Thoracic aorta (tissue), 2 donors: ENCODE measurements around the gene KIR3DL3. TPM values are rescaled to one million over a fixed set of nuclear protein-coding genes. Genes with fewer than 3 reads are reported as not detected.
"Not testable (repeated sequence)": the region's sequence is repeated elsewhere in the genome, so short reads cannot be mapped to it uniquely, and the experiment has no call there.

Experiments
- ATAC-seq: fragments of 150-250 bp; one replicate; pipeline ENCODE4 v1.8.0; 2017; ENCODE audit warnings: low read depth; ENCODE audit not compliant: insufficient number of reproducible peaks, low FRiP score
- DNase-seq: peaks from one replicate; pipeline ENCODE4 v3.0.0-alpha.2; 2020; ENCODE audit warnings: low spot score
- H3K27ac ChIP-seq, 2 donors: fragments of 200-600 bp; sonication (generic); 1 replicate in 1 of 2; 2 replicates in 1 of 2; pipeline ENCODE4 v1.5.1; 2016; ENCODE audit warnings: mild to moderate bottlenecking in 2 of 2, moderate library complexity in 2 of 2
- H3K27me3 ChIP-seq: fragments of 200-600 bp; sonication (generic); replicated peaks from 2 replicates; pipeline ENCODE4 v1.6.0; 2016; ENCODE audit warnings: mild to moderate bottlenecking; ENCODE audit not compliant: insufficient read depth
- H3K36me3 ChIP-seq: fragments of 200-600 bp; sonication (generic); one replicate; pipeline ENCODE4 v1.5.1; 2016
- H3K4me1 ChIP-seq, 2 donors: fragments of 200-600 bp; sonication (generic); 1 replicate in 1 of 2; 2 replicates in 1 of 2; pipeline versions ENCODE4 v1.5.1 to v1.6.0; 2016; ENCODE audit warnings: low read depth in 2 of 2, mild to moderate bottlenecking in 1 of 2; ENCODE audit not compliant: control insufficient read depth in 1 of 2
- H3K4me3 ChIP-seq: fragments of 200-600 bp; sonication (generic); 2 replicates; pipeline ENCODE4 v1.5.1; 2016; ENCODE audit warnings: mild to moderate bottlenecking
- H3K9me3 ChIP-seq: fragments of 200-600 bp; sonication (generic); 2 replicates; pipeline ENCODE4 v1.5.1; 2016
- total RNA-seq, 2 donors: library from RNA; depleted of rRNA; stranded (reverse); fragments of >200 nt; gene quantifications; one replicate each; pipeline versions ENCODE4 v1.1.0 to v1.2.3, GENCODE V29; 2016
- TF ChIP-seq, protein P1 (sequence below): fragments of 200-600 bp; sonication (generic); IDR thresholded peaks from one replicate; pipeline ENCODE4 v1.5.1; 2019; ENCODE audit warnings: antibody characterized with exemption

Gene KIR3DL3
- total RNA-seq, 2 donors from 2014 or later = not detected

DNA sequence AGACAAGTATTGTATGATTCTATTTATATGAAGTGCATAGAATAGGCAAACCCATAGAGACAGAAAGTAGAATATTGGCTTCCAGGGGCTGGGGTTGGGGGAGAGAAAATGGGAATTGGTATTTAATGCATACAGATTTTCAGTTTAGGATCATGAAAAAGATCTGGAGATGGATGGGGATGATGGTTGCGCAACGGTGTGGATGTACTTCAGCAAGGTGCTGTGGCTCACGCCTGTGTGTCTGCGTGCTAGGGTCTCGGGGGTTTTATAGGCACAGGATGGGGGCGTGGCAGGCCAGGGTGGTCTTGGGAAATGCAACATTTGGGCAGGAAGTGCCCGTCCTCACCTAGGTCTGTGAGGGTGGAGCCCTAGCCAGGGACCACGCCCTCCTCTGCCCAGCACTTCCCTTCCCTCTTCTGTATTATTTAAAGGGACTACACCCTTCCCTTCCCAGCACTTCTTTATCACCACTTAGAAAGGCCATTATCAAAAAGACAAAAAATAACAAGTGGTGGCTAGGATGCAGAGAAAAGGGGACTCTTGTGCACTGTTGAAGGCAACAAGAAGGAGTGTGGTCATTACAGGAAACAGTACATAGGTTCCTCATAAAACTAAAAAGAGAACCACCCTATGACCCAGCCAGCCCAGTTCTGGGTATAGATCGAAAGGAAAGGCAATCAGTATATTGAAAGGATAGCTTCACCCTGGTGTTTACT lies 32.5 kb upstream of the KIR3DL3 start:
- H3K4me1 ChIP-seq = no peaks in the 10 kb centered on the region
- no peaks in the 10 kb centered on the region for H3K27me3 ChIP-seq
- TF ChIP-seq, protein P1, sequence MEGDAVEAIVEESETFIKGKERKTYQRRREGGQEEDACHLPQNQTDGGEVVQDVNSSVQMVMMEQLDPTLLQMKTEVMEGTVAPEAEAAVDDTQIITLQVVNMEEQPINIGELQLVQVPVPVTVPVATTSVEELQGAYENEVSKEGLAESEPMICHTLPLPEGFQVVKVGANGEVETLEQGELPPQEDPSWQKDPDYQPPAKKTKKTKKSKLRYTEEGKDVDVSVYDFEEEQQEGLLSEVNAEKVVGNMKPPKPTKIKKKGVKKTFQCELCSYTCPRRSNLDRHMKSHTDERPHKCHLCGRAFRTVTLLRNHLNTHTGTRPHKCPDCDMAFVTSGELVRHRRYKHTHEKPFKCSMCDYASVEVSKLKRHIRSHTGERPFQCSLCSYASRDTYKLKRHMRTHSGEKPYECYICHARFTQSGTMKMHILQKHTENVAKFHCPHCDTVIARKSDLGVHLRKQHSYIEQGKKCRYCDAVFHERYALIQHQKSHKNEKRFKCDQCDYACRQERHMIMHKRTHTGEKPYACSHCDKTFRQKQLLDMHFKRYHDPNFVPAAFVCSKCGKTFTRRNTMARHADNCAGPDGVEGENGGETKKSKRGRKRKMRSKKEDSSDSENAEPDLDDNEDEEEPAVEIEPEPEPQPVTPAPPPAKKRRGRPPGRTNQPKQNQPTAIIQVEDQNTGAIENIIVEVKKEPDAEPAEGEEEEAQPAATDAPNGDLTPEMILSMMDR = no peak
- no peak overlapping the region for H3K4me3 ChIP-seq
- H3K27ac ChIP-seq = no peak overlapping the region
- DNase-seq = no peak
- H3K9me3 ChIP-seq = no peaks in the 10 kb centered on the region
- ATAC-seq = no peak
- no peaks in the 10 kb centered on the region for H3K36me3 ChIP-seq

GRCh38 chr19:54692298-54692615 lies 32.0 kb upstream of the KIR3DL3 start:
- H3K27me3 ChIP-seq = no peaks in the 10 kb centered on the region
- ATAC-seq (no peak), DNase-seq (no peak)
- no peaks in the 10 kb centered on the region for H3K36me3 ChIP-seq
- H3K9me3 ChIP-seq = no peaks in the 10 kb centered on the region
- TF ChIP-seq, protein P1 = no peak
- H3K27ac ChIP-seq = no peak overlapping the region
- H3K4me3 ChIP-seq = no peak overlapping the region
- H3K4me1 ChIP-seq = no peaks in the 10 kb centered on the region

DNA sequence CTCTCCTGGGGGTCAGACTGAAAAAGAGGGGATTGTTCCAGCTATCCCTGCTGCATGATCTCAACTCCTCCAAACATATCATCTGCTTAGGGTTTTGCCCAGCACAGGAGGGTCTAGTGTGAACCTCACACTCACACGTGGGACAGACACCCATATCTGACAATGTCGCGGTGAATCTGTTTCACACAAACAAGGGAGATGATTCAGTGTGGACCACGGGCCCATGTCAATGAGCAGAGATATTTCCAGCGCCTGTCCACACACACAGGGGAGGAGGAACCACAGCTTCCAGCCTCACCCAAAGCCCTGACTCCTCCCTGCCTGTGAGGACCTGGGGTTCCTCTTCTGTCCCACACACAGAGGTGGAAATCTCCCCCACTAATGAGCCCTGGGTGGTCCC lies 29.6 kb upstream of the KIR3DL3 start:
- Histone ChIP-seq H3K4me3 (no peak overlapping the region), H3K4me1 (no peaks in the 10 kb centered on the region), H3K27ac (no peak overlapping the region), H3K27me3 (no peaks in the 10 kb centered on the region), H3K36me3 (no peaks in the 10 kb centered on the region), H3K9me3 (no peaks in the 10 kb centered on the region)
- no peak for DNase-seq
- no peak for ATAC-seq
- TF ChIP-seq, protein P1 = no peak

- Histone ChIP-seq H3K9me3 (no peaks in the 10 kb centered on the region), H3K27ac (no peak overlapping the region), H3K4me1 (no peaks in the 10 kb centered on the region), H3K4me3 (no peak overlapping the region), H3K36me3 (no peaks in the 10 kb centered on the region), H3K27me3 (no peaks in the 10 kb centered on the region)
- DNase-seq (no peak), ATAC-seq (no peak)
- TF ChIP-seq, protein P1 = no peak
These were observed 28.1 kb upstream of the KIR3DL3 start for GRCh38 chr19:54696117-54696548.

GRCh38 chr19:54696766-54697165 lies 27.5 kb upstream of the KIR3DL3 start:
- Histone ChIP-seq H3K36me3 (no peaks in the 10 kb centered on the region), H3K27ac (no peak overlapping the region), H3K4me3 (no peak overlapping the region), H3K4me1 (no peaks in the 10 kb centered on the region), H3K9me3 (no peaks in the 10 kb centered on the region), H3K27me3 (no peaks in the 10 kb centered on the region)
- ATAC-seq = no peak
- TF ChIP-seq, protein P1 = no peak
- no peak for DNase-seq

GRCh38 chr19:54697716-54698115 lies 26.5 kb upstream of the KIR3DL3 start:
- not testable (repeated sequence) for H3K36me3 ChIP-seq, H3K4me3 ChIP-seq, H3K4me1 ChIP-seq, H3K27ac ChIP-seq, H3K27me3 ChIP-seq, ATAC-seq, H3K9me3 ChIP-seq, DNase-seq
